GM12891 (cell line): ENCODE measurements around the gene MSH2.

Experiments used
- DNase-seq: peaks from one replicate; pipeline ENCODE4 v3.0.0; 2011; ENCODE audit warnings: low spot score; ENCODE audit not compliant: insufficient read length
- FAIRE-seq: peaks from 2 replicates; lab custom pipeline; 2011; peaks lifted over from hg19 to GRCh38; lab: Jason Lieb, UNC
- PAX5 ChIP-seq: IDR thresholded peaks from 2 replicates; pipeline ENCODE4 v1.6.1; 2011; ENCODE audit warnings: low read length, moderate library complexity, mild to moderate bottlenecking; ENCODE audit not compliant: insufficient read depth, severe bottlenecking
- POLR2A ChIP-seq: IDR thresholded peaks from 2 replicates; pipeline ENCODE4 v1.6.1; 2011; ENCODE audit warnings: low read depth, low read length, control low read depth
- POLR2AphosphoS5 ChIP-seq: IDR thresholded peaks from 2 replicates; pipeline ENCODE4 v1.6.1; 2011; ENCODE audit warnings: low read depth, low read length, control low read depth
- POU2F2 ChIP-seq: IDR thresholded peaks from 2 replicates; pipeline ENCODE4 v1.6.1; 2011; ENCODE audit warnings: low read depth, mild to moderate bottlenecking, control low read depth, low read length, moderate library complexity
- SPI1 ChIP-seq: IDR thresholded peaks from 2 replicates; pipeline ENCODE4 v1.6.1; 2011; ENCODE audit warnings: low read depth, low read length, control low read depth
- TAF1 ChIP-seq: IDR thresholded peaks from 2 replicates; pipeline ENCODE4 v1.6.1; 2011; ENCODE audit warnings: low read depth, low read length, control low read depth

Gene MSH2

GRCh38 chr2:47375307-47375706 is 27.6 kb upstream of the MSH2 start:
- no peak for TF ChIP-seq POLR2A
- no peak for TF ChIP-seq TAF1
- FAIRE-seq: no peak
- no peak for DNase-seq

- FAIRE-seq (no peak), DNase-seq (no peak)
- TF ChIP-seq TAF1 (no peak), SPI1 (no peak), POLR2AphosphoS5 (no peak), PAX5 (no peak), POU2F2 (no peak), POLR2A (no peak)
Observed at GRCh38 chr2:47379384-47379783, 23.6 kb upstream of the MSH2 start.

DNA sequence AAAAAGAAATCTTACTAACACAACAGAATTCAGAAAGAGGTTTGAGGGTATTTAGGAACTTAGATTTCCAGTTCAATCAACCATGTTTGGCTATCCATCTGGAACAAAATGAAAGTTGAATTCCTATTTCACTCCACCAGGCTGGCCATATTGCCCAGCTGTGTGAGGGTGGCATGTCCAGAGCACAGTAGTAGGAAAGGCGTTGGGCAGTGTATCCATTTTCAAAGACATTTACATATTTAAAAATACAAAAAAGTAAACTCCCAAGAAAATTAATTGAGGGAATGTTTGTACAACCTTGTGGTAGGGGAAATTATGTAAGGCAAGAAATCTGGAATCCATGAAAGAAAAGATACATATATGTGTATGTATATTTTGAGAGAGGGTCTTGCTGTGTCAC is 21.5 kb upstream of the MSH2 start:
- FAIRE-seq: no peak
- DNase-seq: no peak
- no peak for TF ChIP-seq TAF1
- no peak for TF ChIP-seq POLR2A
- TF ChIP-seq POLR2AphosphoS5: no peak
- TF ChIP-seq SPI1: no peak
- no peak for TF ChIP-seq POU2F2

- FAIRE-seq (no peak), DNase-seq (no peak)
- TF ChIP-seq POLR2A (no peak), SPI1 (no peak), POU2F2 (no peak), TAF1 (no peak), PAX5 (no peak), POLR2AphosphoS5 (no peak)
Observed at GRCh38 chr2:47386551-47386950, 16.4 kb upstream of the MSH2 start.

GRCh38 chr2:47388888-47389287 is 14.1 kb upstream of the MSH2 start:
- no peak for DNase-seq
- no peak for FAIRE-seq
- TF ChIP-seq TAF1 (no peak), SPI1 (0 out of 2 replicates have a peak, but pooled peaks have one; percentile 18)

- no peak for FAIRE-seq
- no peak for DNase-seq
- TF ChIP-seq POU2F2 (no peak), PAX5 (no peak), SPI1 (no peak), TAF1 (no peak), POLR2AphosphoS5 (no peak)
Observed at GRCh38 chr2:47389692-47390091, 13.3 kb upstream of the MSH2 start.

DNA sequence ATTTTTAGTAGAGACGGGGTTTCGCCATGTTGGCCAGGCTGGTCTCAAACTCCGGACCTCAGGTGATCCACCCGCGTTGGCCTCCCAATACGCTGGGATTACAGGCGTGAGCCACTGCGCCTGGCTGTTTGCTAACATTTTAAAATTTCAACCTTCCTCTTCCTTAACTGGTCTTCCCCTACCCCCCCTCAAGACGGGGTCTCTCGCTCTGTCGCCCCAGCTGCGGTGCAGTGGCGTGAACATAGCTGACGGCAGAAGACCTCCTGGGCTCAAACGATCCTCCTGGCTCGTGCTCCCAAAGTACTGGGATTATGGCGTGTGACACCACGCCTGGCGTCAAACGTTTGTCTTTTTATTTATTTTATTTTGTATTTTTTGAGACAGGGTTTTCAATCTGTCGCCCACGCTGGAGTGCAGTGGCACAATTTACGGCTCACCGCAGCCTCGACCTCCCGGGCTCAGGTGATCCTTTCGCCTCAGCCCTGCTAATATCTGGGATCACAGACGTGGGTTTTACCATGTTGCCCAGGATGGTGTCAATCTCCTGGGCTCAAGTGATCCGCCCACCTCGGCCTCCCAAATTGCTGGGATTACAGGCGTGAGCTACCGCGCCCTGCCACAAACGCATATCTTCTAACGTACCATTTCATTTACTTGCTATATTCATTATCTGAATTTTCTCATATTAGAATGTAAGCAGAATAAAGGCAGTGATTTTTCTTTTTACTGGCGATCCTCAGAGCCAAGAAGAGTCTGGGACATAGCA is 984 bp upstream of the MSH2 start:
- FAIRE-seq (no peak), DNase-seq (no peak)
- no peak for TF ChIP-seq POLR2AphosphoS5
- TF ChIP-seq PAX5: no peak
- no peak for TF ChIP-seq SPI1
- TF ChIP-seq POU2F2: no peak
- TF ChIP-seq TAF1: no peak
- TF ChIP-seq POLR2A: no peak

- FAIRE-seq (no peak), DNase-seq (no peak)
- TF ChIP-seq TAF1 (no peak), POLR2A (no peak), SPI1 (no peak), POU2F2 (no peak), PAX5 (no peak), POLR2AphosphoS5 (no peak)
Observed at GRCh38 chr2:47402555-47402804, 476 bp upstream of the MSH2 start.

- DNase-seq (no peak), FAIRE-seq (no peak)
- no peak for TF ChIP-seq SPI1
- TF ChIP-seq POU2F2: no peak
- TF ChIP-seq PAX5: no peak
- no peak for TF ChIP-seq POLR2A
- no peak for TF ChIP-seq POLR2AphosphoS5
- TF ChIP-seq TAF1: no peak
Observed at GRCh38 chr2:47403609-47404193, 745 bp downstream of the MSH2 start.

DNA sequence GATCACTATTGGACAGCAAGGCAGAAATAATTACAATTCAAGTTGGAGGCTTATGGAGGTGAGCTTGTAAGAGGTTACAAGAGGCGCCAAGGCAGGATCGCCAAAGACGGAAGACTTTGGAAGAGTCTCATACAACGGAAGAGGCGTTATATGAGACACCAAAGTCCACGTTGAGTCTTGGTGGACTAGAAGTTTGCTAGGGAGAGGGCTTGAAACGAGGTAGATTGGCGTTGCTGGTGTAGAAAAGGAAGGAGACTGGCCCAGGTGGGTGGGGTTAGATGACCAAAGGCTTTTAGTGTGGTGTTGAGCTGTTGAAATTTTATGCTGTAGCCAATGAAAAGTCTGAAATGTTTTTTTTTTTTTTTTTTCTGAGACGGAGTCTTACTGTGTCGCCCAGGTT is 1.4 kb downstream of the MSH2 start:
- FAIRE-seq (no peak), DNase-seq (no peak)
- TF ChIP-seq PAX5 (no peak), POLR2AphosphoS5 (no peak), SPI1 (no peak), POLR2A (no peak), POU2F2 (no peak), TAF1 (no peak)
